GM23248 (cell line): Measurements from ENCODE around the gene CDC42EP5.

Source experiments
- EZH2 ChIP-seq: fragments of 200-600 bp; sonication (generic); IDR thresholded peaks from 2 replicates; pipeline ENCODE4 v1.6.1; 2018; ENCODE audit warnings: antibody characterized with exemption, mild to moderate bottlenecking; ENCODE audit not compliant: insufficient read depth, poor library complexity, severe bottlenecking
- EZH2phosphoT487 ChIP-seq: fragments of 200-600 bp; sonication (generic); IDR thresholded peaks from 2 replicates; pipeline ENCODE4 v1.6.1; 2018; ENCODE audit warnings: antibody characterized with exemption, moderate library complexity, mild to moderate bottlenecking, low read depth; ENCODE audit not compliant: insufficient read depth

GRCh38 chr19:54452626-54453025 lies 20.5 kb downstream of the CDC42EP5 start:
- TF ChIP-seq EZH2: no peak
- no peak for TF ChIP-seq EZH2phosphoT487
